Peyer's patch (tissue), 4 donors: ENCODE data around the gene AP2A2.

Experiments
- POLR2A ChIP-seq, 2 donors: fragments of 450-650 bp; IDR thresholded peaks; one replicate each; pipeline ENCODE4 v1.5.1; 2017; ENCODE audit warnings: antibody characterized with exemption in 2 of 2, mild to moderate bottlenecking in 2 of 2, moderate library complexity in 2 of 2
- TF ChIP-seq, protein P1 (sequence below), 6 experiments: fragments of 450-650 bp in 4 of 6; fragments of 200-600 bp in 2 of 6; sonication (generic) in 1 of 6; IDR thresholded peaks; one replicate each; pipeline ENCODE4 v1.5.1; 2017 to 2019; ENCODE audit warnings: antibody characterized with exemption in 6 of 6, mild to moderate bottlenecking in 3 of 6, moderate library complexity in 1 of 6

- no peak for TF ChIP-seq POLR2A (IDR thresholded peaks at IDR 0.05)
- TF ChIP-seq, protein P1, sequence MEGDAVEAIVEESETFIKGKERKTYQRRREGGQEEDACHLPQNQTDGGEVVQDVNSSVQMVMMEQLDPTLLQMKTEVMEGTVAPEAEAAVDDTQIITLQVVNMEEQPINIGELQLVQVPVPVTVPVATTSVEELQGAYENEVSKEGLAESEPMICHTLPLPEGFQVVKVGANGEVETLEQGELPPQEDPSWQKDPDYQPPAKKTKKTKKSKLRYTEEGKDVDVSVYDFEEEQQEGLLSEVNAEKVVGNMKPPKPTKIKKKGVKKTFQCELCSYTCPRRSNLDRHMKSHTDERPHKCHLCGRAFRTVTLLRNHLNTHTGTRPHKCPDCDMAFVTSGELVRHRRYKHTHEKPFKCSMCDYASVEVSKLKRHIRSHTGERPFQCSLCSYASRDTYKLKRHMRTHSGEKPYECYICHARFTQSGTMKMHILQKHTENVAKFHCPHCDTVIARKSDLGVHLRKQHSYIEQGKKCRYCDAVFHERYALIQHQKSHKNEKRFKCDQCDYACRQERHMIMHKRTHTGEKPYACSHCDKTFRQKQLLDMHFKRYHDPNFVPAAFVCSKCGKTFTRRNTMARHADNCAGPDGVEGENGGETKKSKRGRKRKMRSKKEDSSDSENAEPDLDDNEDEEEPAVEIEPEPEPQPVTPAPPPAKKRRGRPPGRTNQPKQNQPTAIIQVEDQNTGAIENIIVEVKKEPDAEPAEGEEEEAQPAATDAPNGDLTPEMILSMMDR (IDR thresholded peaks at IDR 0.05) = no peak
Observed at GRCh38 chr11:968822-969221, 43.2 kb downstream of the AP2A2 start.
